AG10803 (cell line): ENCODE data around the gene CYP26B1.
A peak's percentile ranks its signal among the peaks of the same experiment; 100 is the strongest.

Experiments used
- DNase-seq: peaks from one replicate; pipeline ENCODE4 v3.0.0; 2010; ENCODE audit warnings: low read depth
- H3K4me3 ChIP-seq: 2 replicates; pipeline ENCODE4 v1.5.1; 2011; ENCODE audit warnings: mild to moderate bottlenecking, low read length, control low read depth
- TF ChIP-seq, protein P1 (sequence below): conservative IDR thresholded peaks from 2 replicates; pipeline ENCODE4 v1.5.1; 2011; ENCODE audit warnings: mild to moderate bottlenecking, low read length, control low read depth, inconsistent platforms

CYP26B1 gene

DNA sequence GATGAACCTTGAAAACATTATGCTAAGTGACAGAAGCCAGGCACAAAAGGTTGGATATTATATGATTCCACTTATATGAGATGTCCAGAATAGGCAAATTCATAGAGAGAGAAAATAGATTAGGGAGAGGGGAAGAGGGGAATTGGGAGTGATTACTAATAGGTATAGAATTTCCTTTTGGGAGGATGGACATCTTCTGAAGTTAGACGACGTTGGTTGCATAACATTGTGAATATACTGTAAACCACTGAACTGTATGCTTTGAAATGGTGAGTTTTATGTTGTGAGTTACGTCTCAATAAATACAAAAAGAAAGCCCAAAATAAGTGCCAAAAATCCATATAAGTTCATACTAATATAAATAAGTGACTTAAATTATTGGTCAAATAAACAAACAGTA is 18.6 kb upstream of the CYP26B1 start:
- TF ChIP-seq, protein P1, sequence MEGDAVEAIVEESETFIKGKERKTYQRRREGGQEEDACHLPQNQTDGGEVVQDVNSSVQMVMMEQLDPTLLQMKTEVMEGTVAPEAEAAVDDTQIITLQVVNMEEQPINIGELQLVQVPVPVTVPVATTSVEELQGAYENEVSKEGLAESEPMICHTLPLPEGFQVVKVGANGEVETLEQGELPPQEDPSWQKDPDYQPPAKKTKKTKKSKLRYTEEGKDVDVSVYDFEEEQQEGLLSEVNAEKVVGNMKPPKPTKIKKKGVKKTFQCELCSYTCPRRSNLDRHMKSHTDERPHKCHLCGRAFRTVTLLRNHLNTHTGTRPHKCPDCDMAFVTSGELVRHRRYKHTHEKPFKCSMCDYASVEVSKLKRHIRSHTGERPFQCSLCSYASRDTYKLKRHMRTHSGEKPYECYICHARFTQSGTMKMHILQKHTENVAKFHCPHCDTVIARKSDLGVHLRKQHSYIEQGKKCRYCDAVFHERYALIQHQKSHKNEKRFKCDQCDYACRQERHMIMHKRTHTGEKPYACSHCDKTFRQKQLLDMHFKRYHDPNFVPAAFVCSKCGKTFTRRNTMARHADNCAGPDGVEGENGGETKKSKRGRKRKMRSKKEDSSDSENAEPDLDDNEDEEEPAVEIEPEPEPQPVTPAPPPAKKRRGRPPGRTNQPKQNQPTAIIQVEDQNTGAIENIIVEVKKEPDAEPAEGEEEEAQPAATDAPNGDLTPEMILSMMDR, result no peak
- no peak overlapping the region for H3K4me3 ChIP-seq
- DNase-seq, result no peak

DNA sequence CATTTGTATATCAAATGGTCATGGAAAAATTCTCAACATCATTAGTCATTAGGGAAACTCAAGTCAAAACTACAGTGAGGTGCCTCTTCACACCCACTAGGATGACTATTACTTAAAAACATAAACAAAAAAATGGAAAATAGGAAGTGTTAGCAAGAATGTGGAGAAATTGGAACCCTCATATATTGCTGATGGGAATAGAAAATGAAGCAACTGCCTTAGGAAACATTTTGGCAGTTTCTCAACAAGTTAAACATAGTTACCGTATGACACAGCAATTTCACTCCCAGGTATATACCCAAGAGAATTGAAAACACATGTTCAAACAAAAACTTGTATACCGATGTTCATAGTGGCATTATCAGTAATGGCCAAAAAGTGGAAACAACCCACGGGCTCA is 18.1 kb upstream of the CYP26B1 start:
- no peak overlapping the region for H3K4me3 ChIP-seq
- TF ChIP-seq, protein P1, result no peak
- peak; percentile 36 for DNase-seq

DNA sequence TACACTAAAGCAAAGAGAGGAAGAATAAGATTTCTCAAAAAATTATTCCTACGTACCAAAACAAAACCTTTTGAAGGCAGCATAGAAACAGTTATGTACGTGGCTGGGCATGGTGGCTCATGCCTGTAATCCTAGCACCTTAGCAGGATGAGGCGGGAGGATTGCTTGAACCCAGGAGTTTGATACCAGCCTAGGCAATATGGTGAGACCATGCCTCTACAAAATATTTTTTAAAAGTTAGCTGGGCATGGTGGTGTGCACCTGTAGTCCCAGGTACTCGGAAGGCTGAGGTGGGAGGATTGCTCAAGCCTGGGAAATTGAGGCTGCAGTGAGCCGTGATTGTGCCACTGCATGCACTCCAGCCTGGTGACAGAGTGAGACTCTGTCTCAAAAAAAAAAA is 14.9 kb upstream of the CYP26B1 start:
- TF ChIP-seq, protein P1, result no peak
- no peak overlapping the region for H3K4me3 ChIP-seq
- no peak for DNase-seq

DNA sequence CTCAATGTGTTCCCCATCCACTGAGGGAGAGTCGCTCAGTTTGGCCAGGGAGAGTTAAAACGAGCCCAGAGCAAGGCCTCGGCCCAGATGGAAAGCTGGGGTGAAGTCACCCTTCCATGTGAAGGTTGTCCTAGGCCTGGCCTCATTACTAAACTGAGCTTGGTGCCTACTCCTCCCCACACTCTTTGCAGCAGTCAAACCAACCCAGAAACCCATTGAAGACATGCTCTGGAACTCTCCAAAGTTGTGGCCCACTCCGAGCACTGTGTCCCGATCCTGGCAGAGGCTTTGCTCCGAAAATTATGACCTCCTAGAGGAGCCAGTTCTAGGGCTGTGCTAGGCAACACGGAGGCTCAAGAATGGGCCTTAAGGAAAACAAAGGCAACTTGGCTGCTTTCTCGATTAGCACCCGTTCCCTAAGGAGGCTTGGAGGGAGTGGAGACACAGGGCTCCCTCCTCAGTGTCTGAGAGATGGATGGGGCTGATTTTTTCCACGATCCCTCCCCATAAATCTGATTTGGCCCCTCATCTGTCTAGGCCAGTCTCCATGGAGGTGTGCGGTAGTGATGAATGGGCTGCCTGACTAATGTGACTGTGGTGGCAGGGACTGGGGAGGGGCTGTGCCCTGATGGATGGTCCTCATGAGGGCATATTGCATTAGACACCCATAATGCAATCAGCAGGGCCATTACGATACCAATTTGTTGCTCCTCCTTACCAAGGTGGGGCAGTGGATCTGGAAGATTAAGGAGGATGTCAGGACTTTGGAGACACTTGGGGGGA is 11.7 kb upstream of the CYP26B1 start:
- no peak for DNase-seq
- TF ChIP-seq, protein P1, result no peak
- no peak overlapping the region for H3K4me3 ChIP-seq

DNA sequence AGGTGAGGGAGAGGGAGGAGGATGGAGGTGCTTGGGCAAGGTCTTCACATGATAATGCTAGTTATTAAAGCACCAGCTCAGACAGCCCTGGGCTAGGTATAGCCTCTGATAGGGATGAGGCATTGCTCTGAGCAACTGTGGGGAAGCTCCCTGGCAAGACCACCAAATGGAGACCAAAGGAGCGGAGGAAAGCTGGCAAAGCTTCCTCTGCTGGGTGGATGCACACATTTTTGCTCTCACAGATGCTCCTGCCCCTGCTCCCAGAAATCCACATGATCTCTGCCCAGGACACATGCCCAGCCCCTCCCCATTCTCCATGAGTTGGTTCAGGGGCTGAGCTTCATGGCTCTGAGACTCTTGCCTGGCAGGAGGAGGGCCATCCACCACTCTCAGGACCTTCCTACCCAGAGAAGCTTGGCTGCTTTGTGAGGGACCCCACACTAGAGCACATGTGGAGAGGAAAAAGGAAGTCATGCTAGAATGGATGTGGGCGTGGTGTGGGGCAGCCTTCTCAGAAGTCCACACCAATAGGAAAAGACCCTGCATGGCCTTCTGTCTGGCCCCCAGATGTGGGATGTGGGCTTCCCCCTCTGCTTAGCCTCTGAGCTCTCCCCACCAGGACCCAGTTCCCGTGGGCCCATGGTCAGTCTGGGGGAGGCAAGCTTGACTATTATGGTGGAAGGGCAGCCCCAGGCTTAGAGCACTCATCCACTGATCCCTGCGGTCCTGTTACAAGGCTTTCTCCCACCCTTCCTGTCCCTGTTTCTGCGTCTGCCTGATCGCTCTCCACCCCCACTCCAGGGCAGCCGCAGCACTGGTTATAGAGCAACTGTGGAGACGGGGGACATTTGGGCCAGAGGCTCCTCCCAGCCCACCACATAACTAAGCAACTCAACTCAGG is 10.5 kb upstream of the CYP26B1 start:
- no peak overlapping the region for H3K4me3 ChIP-seq
- no peak for DNase-seq
- TF ChIP-seq, protein P1, result no peak

DNA sequence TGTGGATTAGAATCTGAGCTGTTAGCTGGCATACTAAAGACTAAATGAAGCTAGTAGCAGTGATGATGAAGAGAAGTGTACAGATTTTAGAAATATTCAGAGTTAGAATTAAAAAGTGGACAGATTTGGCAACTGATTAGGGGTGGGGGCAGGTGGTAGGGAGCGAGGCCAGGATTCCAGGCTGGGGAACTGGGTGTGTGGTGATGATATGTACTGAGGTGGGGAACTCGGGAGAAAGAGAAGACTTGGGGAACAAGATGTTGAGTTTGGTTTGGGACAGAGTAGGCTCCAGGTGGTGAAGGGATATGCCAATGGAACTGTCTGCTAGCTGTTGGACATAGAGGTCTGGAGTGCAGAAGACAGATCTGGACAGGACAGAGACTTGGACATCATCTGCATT is 9.2 kb upstream of the CYP26B1 start:
- H3K4me3 ChIP-seq, result no peak overlapping the region
- TF ChIP-seq, protein P1, result no peak
- DNase-seq, result no peak

DNA sequence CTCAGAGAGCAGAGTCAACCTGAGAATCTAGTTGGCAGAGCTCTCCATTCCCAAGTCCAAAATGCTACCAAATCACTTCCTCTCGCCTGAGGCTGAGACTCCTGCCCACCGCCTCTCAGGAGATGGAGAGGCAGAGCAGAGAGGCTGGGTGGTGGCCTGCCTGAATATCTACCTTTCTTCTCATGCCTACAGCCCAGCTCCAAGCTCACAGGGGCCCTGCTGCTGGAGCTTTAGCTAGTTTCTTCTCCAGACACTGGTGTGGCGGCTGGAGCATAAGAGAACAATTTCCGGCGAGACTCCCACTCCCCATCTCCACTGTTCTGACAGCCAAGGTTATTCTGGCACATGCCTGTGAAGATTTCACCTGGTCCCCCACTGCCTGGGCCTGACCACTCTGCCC is 8.1 kb upstream of the CYP26B1 start:
- no peak for DNase-seq
- TF ChIP-seq, protein P1, result no peak

More for the DNA sequence above, 8.1 kb upstream of the CYP26B1 start:
- no peak overlapping the region for H3K4me3 ChIP-seq
